ENCODE data around the gene RAG1.

- TF ChIP-seq POLR2A (IDR thresholded peaks at IDR 0.05), result no peak
- TF ChIP-seq POLR2AphosphoS5 (IDR thresholded peaks at IDR 0.05), result no peak
Observed at GRCh38 chr11:36620246-36620645, 52.4 kb downstream of the RAG1 start.
